K562 (cell line): ENCODE measurements around the gene HYAL1.

Experiments used
- CTCF ChIP-seq, 3 experiments: IDR thresholded peaks in 2 of 3; conservative IDR thresholded peaks in 1 of 3; 2 replicates each; pipeline ENCODE4 v1.5.1; 2011 to 2012; ENCODE audit warnings: low read length in 3 of 3, mild to moderate bottlenecking in 3 of 3, control low read depth in 2 of 3, improper control_type of control experiment in 1 of 3, inconsistent platforms in 1 of 3, low read depth in 1 of 3, mixed read lengths in 1 of 3, moderate library complexity in 1 of 3; ENCODE audit not compliant: insufficient read depth in 2 of 3
- EZH2 ChIP-seq: IDR thresholded peaks from 2 replicates; pipeline ENCODE4 v1.6.1; 2012; ENCODE audit warnings: low read depth, mild to moderate bottlenecking, inconsistent platforms, low read length, borderline replicate concordance
- MAFK ChIP-seq: IDR thresholded peaks from 2 replicates; pipeline ENCODE4 v1.6.1; 2011; ENCODE audit warnings: low read length, improper control_type of control experiment
- SIN3A ChIP-seq, 2 experiments: fragments of 150-350 bp in 1 of 2; IDR thresholded peaks; 2 replicates each; pipeline ENCODE4 v1.6.1; 2011 to 2016; ENCODE audit warnings: borderline replicate concordance in 2 of 2, low read depth in 2 of 2, low read length in 2 of 2, mild to moderate bottlenecking in 2 of 2, moderate library complexity in 2 of 2; ENCODE audit not compliant: control insufficient read depth in 1 of 2
- TAF1 ChIP-seq: IDR thresholded peaks from 2 replicates; pipeline ENCODE4 v1.6.1; 2011; ENCODE audit warnings: mild to moderate bottlenecking, low read length, moderate library complexity; ENCODE audit not compliant: insufficient read depth, control insufficient read depth, severe bottlenecking; ENCODE audit errors: extremely low read depth
- ZBTB43 ChIP-seq: sonication (generic); formaldehyde crosslinking; IDR thresholded peaks from 2 replicates; pipeline ENCODE4 v1.8.0; 2023; ENCODE audit warnings: mild to moderate bottlenecking, missing genetic modification reagents
- ZNF77 ChIP-seq: fragments of 250-450 bp; sonication (Bioruptor Pico); IDR thresholded peaks from 2 replicates; pipeline ENCODE4 v1.5.0; 2020
- TF ChIP-seq, protein P1 (sequence below), 2 experiments: fragments of 450-650 bp in 1 of 2; sonication (generic) in 1 of 2; formaldehyde crosslinking; conservative IDR thresholded peaks; 2 replicates each; pipeline versions ENCODE4 v1.4.0 to v1.8.1; 2020 to 2022; ENCODE audit warnings: mild to moderate bottlenecking in 1 of 2, missing genetic modification reagents in 1 of 2

DNA sequence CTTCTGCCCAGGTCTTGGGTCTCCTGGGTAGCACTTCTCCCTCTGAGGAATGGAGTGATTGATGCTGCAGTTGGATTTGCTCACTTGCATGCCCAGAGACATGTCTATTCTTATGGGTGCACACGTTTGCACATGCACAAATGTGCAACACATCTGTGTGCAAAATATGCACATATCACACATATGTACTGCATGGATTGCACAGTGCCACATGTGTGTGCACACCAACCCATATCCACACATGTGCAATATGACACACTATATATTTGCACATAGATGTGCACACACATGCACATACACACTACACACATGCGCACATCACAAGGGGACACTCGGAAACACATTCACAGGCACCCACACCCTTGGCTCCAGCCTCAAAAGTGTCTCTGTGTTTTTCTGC is 35.1 kb downstream of the HYAL1 start:
- TF ChIP-seq CTCF (IDR thresholded peaks at IDR 0.05 in 2 of 3, conservative IDR thresholded peaks at IDR 0.05 in 1 of 3; ENCODE audit: insufficient read depth in 2 of 3, low read depth in 1 of 3, low read length in 3 of 3) (no peak), SIN3A (IDR thresholded peaks at IDR 0.05; ENCODE audit: borderline replicate concordance in 2 of 2, control insufficient read depth in 1 of 2, low read depth in 2 of 2, low read length in 2 of 2) (no peak), EZH2 (no peak), TAF1 (no peak), MAFK (no peak), ZNF77 (CRISPR knock-in tag) (no peak), ZBTB43 (no peak)
- TF ChIP-seq, protein P1, sequence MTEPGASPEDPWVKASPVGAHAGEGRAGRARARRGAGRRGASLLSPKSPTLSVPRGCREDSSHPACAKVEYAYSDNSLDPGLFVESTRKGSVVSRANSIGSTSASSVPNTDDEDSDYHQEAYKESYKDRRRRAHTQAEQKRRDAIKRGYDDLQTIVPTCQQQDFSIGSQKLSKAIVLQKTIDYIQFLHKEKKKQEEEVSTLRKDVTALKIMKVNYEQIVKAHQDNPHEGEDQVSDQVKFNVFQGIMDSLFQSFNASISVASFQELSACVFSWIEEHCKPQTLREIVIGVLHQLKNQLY (CRISPR knock-in tag; conservative IDR thresholded peaks at IDR 0.05): no peak
